Stimulated activated CD4-positive, alpha-beta T cell treated with anti-CD3 and anti-CD28 coated beads, Interleukin-4, amount 100 ng/mL, for 48 hours (primary cell): ENCODE data around the gene HSD17B4.
"Not testable (repeated sequence)": the region's sequence is repeated elsewhere in the genome, so short reads cannot be mapped to it uniquely, and the experiment has no call there.

Experiments
- DNase-seq, 2 donors: peaks; one replicate each; pipeline ENCODE4 v3.0.0-alpha.2; 2020; ENCODE audit warnings: low read depth in 2 of 2

HSD17B4 gene

GRCh38 chr5:119452373-119453039 is at the start of gene HSD17B4:
Gene HSD17B4 (plus strand): TSS chr5:119452497. CDS start chr5:119452576, 79 bp downstream.
- DNase-seq, result peak; percentile 67 to 80

GRCh38 chr5:119402555-119402954 is 49.7 kb upstream of the HSD17B4 start:
- no peak for DNase-seq

- no peak for DNase-seq
These were observed 48.3 kb upstream of the HSD17B4 start for GRCh38 chr5:119404033-119404432.

- DNase-seq, result no peak
These were observed 46.9 kb upstream of the HSD17B4 start for GRCh38 chr5:119405419-119405818.

- no peak for DNase-seq
These were observed 45.7 kb upstream of the HSD17B4 start for GRCh38 chr5:119406551-119407110.

- DNase-seq, result no peak
These were observed 43.0 kb upstream of the HSD17B4 start for GRCh38 chr5:119409235-119409815.

- no peak for DNase-seq
These were observed 41.7 kb upstream of the HSD17B4 start for GRCh38 chr5:119410448-119411159.

- no peak for DNase-seq
These were observed 40.7 kb upstream of the HSD17B4 start for GRCh38 chr5:119411361-119412278.

GRCh38 chr5:119412279-119413227 is 39.7 kb upstream of the HSD17B4 start:
- DNase-seq, result no peak

- not testable (repeated sequence) for DNase-seq
These were observed 38.1 kb upstream of the HSD17B4 start for GRCh38 chr5:119414124-119414734.

GRCh38 chr5:119417891-119418605 is 34.2 kb upstream of the HSD17B4 start:
- DNase-seq, result no peak

- no peak for DNase-seq
These were observed 33.6 kb upstream of the HSD17B4 start for GRCh38 chr5:119418606-119419100.

GRCh38 chr5:119420169-119420568 is 32.1 kb upstream of the HSD17B4 start:
- DNase-seq, result no peak

- no peak for DNase-seq
These were observed 26.2 kb upstream of the HSD17B4 start for GRCh38 chr5:119426057-119426456.

- no peak for DNase-seq
These were observed 25.2 kb upstream of the HSD17B4 start for GRCh38 chr5:119427060-119427459.

GRCh38 chr5:119427596-119427995 is 24.7 kb upstream of the HSD17B4 start:
- not testable (repeated sequence) for DNase-seq

GRCh38 chr5:119428166-119428565 is 24.1 kb upstream of the HSD17B4 start:
- not testable (repeated sequence) for DNase-seq

- DNase-seq, result not testable (repeated sequence)
These were observed 23.7 kb upstream of the HSD17B4 start for GRCh38 chr5:119428574-119428973.

GRCh38 chr5:119432674-119433237 is 19.5 kb upstream of the HSD17B4 start:
- not testable (repeated sequence) for DNase-seq
